Inflammatory macrophage treated with lipopolysaccharide for 1 hour (primary cell): ENCODE results near the gene IL31.

Source experiments
- DNase-seq, 2 donors: peaks; one replicate each; pipeline ENCODE4 v3.0.0-alpha.2; 2020 to 2022

IL31 gene

GRCh38 chr12:122126713-122127597, 47.1 kb downstream of the IL31 start:
- no peak for DNase-seq

GRCh38 chr12:122126342-122126635, 47.7 kb downstream of the IL31 start:
- DNase-seq, result no peak

DNA sequence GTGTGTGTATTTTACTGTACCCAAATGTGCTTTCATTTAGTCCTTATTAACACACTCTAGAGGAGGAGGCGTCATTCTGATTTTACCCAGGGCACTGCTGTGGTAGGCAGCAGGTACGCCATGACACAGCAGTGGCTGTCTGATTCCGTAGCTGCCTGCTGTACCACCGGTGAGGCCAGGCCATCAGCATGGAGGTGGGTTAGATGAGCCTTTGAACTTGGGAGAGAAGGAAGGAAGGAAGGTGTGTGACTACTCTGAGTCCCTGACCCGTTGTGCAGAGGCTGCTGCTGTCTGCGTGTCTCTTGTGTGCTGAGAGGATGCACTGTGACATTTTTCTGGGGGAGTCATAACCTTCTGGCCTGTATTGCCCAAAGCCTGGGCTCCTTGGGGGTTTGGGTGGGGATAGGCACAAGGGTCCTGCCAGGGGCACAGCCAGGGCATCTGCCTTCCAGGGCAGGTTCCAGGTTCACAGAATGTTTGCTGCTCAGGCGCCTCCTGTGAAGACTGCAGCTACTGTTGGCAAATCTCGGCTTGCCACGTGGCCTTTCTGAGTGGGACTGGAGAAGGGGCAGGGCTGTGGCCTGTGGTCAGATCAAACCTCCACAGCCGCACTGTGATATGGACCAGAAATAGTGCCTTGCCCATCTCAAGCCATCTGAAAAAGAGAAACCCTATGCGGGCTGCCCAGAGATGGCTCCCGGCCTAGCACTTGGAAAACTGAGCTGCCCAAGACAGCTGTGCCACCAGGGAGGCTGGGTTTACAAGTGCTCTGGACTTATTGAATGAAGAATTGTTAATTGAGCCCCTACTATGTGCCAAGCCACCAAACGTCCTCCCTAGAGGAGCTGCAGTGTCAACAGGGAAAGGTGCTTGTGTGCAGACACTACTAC, 48.3 kb downstream of the IL31 start:
- no peak for DNase-seq

DNA sequence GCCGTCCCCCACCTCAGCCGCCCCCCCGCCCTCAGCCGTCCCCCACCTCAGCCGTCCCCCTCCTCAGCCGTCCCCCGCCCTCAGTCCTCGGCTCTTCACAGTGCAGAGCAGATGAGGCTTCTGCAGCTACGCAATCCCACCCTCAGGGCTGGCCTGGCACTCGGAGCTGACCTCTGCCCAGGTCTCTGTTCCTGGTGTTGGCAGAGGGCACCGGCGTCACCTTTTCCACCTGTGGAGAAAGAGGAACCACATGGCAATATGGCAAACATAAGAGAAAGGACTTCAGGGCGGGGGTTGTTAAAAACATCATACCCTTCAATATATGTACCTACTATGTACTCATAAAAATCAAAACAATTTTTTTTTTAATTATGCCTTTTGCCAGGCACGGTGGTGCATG, 49.7 kb downstream of the IL31 start:
- no peak for DNase-seq

DNA sequence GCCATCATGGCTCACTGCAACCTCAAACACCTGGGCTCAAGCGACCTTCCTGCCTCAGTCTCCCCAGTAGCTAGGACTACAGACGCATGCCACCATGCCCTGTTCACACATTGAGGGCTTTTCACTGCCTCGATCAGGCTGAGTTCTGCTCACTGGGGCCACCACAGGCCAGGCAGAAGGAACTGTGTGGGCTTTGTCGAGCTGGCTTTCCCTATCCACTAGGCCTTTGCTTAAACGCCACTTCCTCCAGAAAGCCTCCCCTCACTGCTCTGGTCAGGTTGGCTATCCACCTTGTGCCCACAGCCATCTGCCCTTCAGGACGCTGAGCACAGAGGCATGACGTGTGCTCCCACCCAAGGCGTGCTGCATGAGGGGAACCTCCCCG, 50.3 kb downstream of the IL31 start:
- no peak for DNase-seq

DNA sequence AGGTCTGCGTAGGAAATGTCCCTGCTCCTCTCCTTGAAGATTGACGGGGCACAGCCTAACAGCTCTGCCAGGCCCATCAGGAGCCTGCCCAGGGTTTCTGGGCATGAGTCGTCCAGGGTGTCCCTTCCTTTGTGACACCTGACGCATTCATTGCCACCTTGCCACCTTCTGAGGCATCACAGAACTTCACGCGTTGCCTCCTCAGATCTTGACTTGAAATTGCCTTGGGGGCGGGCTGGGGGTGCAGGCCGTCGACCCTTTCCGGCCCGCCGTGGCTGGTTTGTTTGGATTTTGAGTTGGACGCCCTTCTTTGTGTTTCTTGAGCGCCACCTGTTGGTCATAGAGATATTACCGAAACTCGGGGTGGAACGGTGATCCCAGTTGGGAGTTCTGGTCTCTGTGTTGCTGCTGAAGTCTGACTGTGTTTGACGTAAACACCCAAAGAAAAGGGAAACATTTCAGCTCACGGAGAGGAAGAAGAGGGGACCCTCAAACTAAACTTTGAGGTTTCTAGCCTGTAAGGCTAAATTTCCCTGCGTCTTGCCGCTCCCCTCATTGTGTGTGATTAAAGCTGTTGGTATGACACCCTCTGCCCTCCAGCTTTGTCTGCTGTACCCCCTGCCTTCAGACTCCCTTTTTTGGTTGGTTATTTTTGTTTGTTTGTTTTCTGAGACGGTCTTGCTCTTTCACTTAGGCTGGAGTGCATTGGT, 50.8 kb downstream of the IL31 start:
- DNase-seq, result peak; percentile 34 to 95
